NCI-H524 (cell line): ENCODE data around the gene UGT1A8.

Source experiments
- DNase-seq, 2 experiments: peaks; one replicate each; lab custom pipeline; 2025; lab: John Stamatoyannopoulos, UW

The UGT1A8 gene

DNA sequence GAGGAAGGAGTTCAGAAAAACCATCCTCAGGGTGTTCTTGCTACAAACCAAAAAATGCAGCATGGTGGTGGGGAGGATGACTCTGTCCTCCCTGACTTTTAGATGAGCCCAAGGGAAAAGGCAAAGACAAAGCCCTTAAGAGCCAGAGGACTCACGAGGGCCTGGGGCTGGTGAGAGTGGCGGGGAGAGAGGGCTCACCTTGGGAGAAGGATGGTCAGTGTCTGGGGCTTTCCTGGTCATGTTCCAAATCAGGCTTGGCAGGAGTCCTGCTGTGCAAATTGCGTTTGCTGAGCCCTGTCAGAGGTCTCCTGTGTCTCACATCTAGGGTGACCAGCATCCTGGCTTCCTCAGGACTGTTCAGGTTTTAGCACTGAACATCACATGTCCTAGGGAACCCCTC is 147.3 kb downstream of the UGT1A8 start:
- DNase-seq: no peak

GRCh38 chr2:233766416-233766815 is 149.0 kb downstream of the UGT1A8 start:
- DNase-seq: no peak

GRCh38 chr2:233768076-233768475 is 150.6 kb downstream of the UGT1A8 start:
- no peak for DNase-seq

- DNase-seq: no peak
These were observed 151.8 kb downstream of the UGT1A8 start for GRCh38 chr2:233769260-233769659.

DNA sequence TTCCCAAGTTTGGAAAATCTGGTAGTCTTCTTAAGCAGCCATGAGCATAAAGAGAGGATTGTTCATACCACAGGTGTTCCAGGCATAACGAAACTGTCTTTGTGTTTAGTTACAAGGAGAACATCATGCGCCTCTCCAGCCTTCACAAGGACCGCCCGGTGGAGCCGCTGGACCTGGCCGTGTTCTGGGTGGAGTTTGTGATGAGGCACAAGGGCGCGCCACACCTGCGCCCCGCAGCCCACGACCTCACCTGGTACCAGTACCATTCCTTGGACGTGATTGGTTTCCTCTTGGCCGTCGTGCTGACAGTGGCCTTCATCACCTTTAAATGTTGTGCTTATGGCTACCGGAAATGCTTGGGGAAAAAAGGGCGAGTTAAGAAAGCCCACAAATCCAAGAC is 154.7 kb downstream of the UGT1A8 start:
- DNase-seq: no peak

DNA sequence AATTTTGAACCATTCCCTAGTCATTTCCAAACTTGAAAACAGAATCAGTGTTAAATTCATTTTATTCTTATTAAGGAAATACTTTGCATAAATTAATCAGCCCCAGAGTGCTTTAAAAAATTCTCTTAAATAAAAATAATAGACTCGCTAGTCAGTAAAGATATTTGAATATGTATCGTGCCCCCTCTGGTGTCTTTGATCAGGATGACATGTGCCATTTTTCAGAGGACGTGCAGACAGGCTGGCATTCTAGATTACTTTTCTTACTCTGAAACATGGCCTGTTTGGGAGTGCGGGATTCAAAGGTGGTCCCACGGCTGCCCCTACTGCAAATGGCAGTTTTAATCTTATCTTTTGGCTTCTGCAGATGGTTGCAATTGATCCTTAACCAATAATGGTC is 155.2 kb downstream of the UGT1A8 start:
- no peak for DNase-seq

- DNase-seq: no peak
These were observed 156.4 kb downstream of the UGT1A8 start for GRCh38 chr2:233773854-233774253.

DNA sequence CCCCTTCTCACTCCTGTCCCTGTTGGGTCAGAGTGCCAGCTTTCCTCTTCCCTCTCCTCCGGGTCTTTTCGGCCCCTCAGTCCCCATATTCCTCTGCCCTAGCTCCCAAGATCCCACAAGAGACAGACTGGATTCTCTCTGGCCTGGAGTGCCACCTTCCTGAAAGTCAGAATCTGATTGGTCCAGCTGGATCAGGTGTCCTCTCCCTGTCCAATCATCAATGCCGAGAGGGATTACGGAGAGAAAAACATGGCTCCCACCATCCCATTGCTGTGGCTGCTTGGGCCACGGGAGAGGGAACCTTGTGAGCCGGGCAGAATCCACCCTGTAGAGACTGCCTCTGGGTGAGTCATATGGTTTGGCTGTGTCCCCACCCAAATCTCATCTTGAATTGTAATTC is 158.0 kb downstream of the UGT1A8 start:
- no peak for DNase-seq

GRCh38 chr2:233778030-233778429 is 160.6 kb downstream of the UGT1A8 start, which contains the start of gene MROH2A:
MROH2A (plus strand) TSS chr2:233778330; CDS start chr2:233779359, 1,029 bp downstream.
- no peak for DNase-seq

GRCh38 chr2:233779722-233780121 is 162.3 kb downstream of the UGT1A8 start:
- no peak for DNase-seq

GRCh38 chr2:233780771-233781170 is 163.3 kb downstream of the UGT1A8 start:
- no peak for DNase-seq

DNA sequence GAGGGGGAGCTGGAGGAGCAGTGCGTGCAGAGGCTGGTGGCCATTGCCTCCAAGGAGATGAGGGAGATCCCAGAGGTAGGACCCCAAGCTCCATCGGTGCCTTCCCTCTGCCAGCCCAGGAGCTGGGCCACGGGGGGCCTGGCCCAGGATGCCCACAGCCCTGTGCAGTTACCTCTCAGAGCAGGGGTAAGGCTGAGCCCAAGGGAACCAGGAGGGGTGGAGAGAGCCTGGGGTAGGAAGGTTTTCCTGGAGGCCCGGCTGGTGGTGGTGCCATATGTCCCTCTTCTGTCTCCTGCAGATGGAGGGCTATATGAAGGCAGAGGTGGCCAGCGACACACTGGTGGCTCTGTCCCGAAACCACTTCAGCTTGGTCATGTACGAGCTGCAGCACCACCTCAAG is 172.1 kb downstream of the UGT1A8 start:
- no peak for DNase-seq

DNA sequence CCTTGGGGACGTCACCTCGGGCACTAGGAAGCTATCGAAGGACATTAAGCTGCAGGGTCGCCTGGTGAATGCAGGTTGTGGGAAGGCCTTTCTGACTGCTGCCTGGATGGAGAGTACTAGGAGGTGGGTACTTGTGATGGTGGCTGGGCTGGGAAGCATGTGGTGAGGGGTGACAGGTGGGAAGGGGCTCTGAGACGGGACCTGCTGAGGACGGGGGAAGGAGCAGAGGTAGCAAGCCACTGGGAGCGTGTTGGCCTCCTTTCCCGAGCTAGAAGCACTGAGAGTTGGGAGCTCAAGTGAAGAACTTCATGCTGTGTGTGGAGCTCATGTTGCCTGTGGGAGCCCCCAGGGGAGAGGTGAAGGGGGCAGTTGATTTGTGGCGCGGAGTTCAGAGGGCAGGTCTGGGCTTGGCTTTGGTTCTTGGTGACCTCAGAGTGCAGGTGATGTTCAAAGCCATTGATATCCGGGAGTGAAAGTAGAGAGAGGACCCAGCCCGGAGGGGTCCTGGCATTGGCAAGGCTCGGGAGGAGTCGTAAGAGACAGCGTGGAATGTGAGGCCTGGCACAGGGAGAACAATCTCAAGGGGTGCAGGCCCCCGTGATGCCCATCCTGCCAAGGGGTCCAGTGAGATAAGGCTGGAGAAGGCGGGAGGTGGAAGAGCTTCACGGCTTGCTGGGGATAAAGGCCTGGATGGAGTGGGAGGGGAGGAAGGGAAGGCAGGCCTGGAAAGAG is 173.9 kb downstream of the UGT1A8 start:
- no peak for DNase-seq

DNA sequence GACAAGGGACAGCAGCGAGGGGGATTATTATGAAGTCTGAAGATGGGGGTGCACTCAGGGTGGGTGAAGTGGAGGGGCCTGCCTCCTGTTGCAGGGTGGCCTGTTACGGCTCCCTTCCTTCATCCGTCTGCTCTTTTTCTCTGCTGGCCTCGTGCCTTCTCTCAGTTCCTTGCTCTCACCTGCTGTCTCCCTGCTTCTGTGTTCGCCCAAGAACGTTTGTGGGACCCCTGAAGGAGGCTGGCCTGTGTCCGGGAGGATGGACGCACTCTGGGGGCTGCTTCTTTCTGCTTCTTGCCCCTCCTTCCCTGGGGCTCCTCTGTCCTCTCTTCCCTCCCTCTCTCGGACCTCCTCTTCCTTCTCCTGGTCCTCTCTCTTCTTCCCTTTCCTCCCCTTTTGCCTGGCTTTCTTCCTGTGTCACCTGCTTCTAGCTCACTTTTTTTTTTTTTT is 174.5 kb downstream of the UGT1A8 start:
- no peak for DNase-seq

DNA sequence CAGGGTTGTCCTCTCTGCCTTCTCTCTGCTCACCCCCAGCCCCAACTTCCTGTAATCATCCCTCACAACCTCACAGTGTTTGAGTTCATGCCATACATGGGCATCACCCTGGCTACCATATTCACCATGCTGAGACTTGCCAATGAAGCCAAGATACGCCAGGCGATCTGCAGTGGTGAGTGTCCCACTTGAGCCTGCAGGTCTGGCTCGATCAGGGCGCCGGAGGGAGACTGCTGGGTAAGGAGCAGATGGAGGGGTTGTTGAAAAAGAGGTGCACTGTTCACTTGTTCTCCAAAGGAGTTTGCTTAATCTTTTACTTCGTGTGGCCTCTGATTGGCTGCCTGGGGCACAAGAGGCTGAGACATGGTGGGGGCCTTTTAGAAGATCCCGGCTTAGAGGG is 175.3 kb downstream of the UGT1A8 start:
- no peak for DNase-seq

GRCh38 chr2:233793465-233794127 is 176.2 kb downstream of the UGT1A8 start:
- no peak for DNase-seq

- DNase-seq: no peak
These were observed 176.8 kb downstream of the UGT1A8 start for GRCh38 chr2:233794128-233794658.

- no peak for DNase-seq
These were observed 178.3 kb downstream of the UGT1A8 start for GRCh38 chr2:233795735-233796171.

DNA sequence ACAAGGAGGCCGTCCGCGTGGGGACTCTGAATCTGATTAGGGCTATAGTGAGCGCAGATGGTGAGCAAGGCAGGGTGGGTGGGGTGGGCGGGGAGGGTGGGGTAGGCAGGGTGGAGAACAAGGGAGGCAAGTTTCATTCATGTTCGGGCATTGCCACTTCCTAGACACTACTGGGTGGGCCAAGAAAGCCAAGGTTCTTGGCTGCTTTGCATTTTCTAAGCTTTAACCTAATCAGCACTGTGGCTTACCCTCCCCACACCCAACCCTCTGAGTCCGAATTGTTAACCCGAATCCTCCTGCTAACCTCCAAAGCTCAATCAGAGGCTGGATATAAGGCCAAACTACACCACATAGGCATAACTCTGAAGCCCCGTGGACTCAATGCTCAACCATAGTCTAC is 178.8 kb downstream of the UGT1A8 start:
- peak in 1 of 2 experiments; percentile 24 for DNase-seq

- no peak for DNase-seq
These were observed 181.1 kb downstream of the UGT1A8 start for GRCh38 chr2:233798335-233799086.

- DNase-seq: peak; percentile 31 to 61
These were observed 181.7 kb downstream of the UGT1A8 start for GRCh38 chr2:233799087-233799665.

DNA sequence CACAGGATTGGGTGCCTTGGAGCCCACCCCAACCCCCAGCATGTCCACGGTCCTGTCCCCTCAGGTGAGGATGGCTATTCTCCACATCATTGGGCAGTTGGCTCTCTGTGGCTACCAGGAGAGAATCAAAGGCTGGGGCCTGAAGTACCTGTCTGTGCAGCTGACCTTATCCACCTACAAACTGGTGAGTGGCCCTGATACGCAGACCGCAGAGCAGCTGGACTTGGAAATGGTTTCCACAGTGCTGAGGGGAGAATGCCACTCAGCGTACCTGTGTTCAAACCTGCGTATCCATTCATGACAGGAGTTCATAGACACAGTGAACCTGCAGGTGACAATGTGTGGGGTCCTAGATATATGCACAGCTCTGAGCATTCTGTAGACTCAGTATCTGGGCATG is 182.3 kb downstream of the UGT1A8 start:
- no peak for DNase-seq
